Loucy (cell line): ENCODE results near the gene ZSCAN30.

Experiments used
- CTCF ChIP-seq: fragments of 200-600 bp; sonication (generic); conservative IDR thresholded peaks from 2 replicates; pipeline ENCODE4 v1.5.1; 2014; ENCODE audit warnings: mild to moderate bottlenecking, antibody characterized with exemption, low read length
- EZH2phosphoT487 ChIP-seq: fragments of 200-600 bp; IDR thresholded peaks from 2 replicates; pipeline ENCODE4 v1.6.1; 2018; ENCODE audit warnings: antibody characterized with exemption, mild to moderate bottlenecking, moderate library complexity, borderline replicate concordance

- TF ChIP-seq CTCF (no peak), EZH2phosphoT487 (no peak)
These were observed 13.8 kb downstream of the ZSCAN30 start for GRCh38 chr18:35276267-35276666.
